ENCODE measurements around the gene SYCN. TPM values are rescaled to one million over a fixed set of nuclear protein-coding genes. Genes with fewer than 3 reads are reported as not detected.

The SYCN gene
- total RNA-seq, 6 donors from 2014 or later = 0.83 to 1.3 TPM; not detected in 4

DNA sequence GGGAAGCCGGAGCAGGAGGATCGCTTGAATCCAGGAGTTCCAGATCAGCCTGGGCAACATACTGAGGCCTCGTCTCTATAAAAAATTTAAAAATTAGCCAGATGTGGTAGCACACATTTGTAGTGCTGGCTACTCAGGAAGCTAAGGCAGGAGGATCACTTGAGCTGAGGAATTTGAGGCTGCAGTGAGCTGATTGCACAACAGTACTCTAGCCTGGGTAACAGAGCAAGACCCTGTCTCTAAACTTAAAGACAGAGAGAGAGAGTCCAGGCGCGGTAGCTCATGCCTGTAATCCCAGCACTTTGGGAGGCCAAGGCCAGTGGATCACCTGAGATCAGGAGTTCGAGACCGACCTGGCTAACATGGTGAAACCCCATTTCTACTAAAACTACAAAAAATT, 36.4 kb upstream of the SYCN start:
- Histone ChIP-seq H3K9me3 (no peaks in the 10 kb centered on the region), H3K4me1 (peaks cover 0 to 8% (median 7%) of the 10 kb centered on the region in 4 donors), H3K4me3 (no peak overlapping the region), H3K36me3 (no peaks in the 10 kb centered on the region), H3K27ac (no peak overlapping the region), H3K27me3 (no peaks in the 10 kb centered on the region)
- no peak for TF ChIP-seq POLR2A (IDR thresholded peaks at IDR 0.05)
- TF ChIP-seq, protein P1, sequence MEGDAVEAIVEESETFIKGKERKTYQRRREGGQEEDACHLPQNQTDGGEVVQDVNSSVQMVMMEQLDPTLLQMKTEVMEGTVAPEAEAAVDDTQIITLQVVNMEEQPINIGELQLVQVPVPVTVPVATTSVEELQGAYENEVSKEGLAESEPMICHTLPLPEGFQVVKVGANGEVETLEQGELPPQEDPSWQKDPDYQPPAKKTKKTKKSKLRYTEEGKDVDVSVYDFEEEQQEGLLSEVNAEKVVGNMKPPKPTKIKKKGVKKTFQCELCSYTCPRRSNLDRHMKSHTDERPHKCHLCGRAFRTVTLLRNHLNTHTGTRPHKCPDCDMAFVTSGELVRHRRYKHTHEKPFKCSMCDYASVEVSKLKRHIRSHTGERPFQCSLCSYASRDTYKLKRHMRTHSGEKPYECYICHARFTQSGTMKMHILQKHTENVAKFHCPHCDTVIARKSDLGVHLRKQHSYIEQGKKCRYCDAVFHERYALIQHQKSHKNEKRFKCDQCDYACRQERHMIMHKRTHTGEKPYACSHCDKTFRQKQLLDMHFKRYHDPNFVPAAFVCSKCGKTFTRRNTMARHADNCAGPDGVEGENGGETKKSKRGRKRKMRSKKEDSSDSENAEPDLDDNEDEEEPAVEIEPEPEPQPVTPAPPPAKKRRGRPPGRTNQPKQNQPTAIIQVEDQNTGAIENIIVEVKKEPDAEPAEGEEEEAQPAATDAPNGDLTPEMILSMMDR (IDR thresholded peaks at IDR 0.05) = no peak
- TF ChIP-seq POLR2AphosphoS5 (IDR thresholded peaks at IDR 0.05) = no peak
- no peak for TF ChIP-seq EP300 (IDR thresholded peaks at IDR 0.05)
- ATAC-seq (ENCODE audit: low FRiP score in 2 of 2) (no peak), DNase-seq (no peak)
- WGBS, 2 donors = 80 to 83% methylated on average over 7 of the region's 7 CpGs

DNA sequence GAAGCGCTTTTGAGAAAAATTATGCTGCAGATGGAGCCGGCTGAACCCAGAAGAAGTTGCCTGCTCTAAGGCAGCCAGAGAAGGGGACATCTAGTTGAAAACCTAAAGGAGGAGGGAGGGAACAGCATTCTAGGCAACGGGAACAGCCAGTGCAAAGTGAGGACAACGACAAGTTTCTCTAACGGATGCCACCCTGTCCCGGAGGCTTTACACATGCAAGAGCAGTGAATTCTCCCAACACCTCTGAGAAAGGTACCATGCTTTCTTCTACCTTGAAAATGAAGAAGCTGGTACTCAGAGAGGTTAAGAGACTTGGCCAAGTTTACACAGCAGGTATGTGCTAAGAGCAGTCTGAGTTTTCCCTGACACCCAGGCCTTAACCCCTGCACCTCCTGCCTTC, 34.9 kb upstream of the SYCN start:
- Histone ChIP-seq H3K4me3 (no peak overlapping the region), H3K9me3 (no peaks in the 10 kb centered on the region), H3K27me3 (no peaks in the 10 kb centered on the region), H3K36me3 (no peaks in the 10 kb centered on the region), H3K4me1 (peaks cover 0 to 8% (median 7%) of the 10 kb centered on the region in 4 donors), H3K27ac (no peak overlapping the region)
- 74 to 85% methylated on average over 6 of the region's 6 CpGs for WGBS, 2 donors
- DNase-seq = no peak
- no peak for ATAC-seq (ENCODE audit: low FRiP score in 2 of 2)
- no peak for TF ChIP-seq EP300 (IDR thresholded peaks at IDR 0.05)

DNA sequence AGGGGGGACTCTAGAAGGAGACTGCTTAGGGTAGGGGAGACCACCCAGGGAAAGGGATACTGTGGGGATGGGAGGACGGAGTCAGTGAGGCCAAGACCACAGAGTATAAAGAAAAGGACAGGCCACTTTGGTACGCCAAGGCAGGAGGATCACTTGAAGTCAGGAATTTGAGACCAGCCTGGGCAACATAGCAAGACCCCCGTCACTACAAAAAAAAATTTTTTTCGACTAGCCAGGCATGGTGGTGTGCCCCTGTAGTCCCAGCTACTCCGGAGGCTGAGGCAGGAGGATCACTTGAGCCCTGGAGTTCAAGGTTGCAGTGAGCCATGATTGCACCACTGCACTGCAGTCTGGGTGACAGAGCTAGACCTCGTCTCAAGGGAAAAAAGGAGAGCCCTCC, 34.1 kb upstream of the SYCN start:
- ATAC-seq (ENCODE audit: low FRiP score in 2 of 2) = no peak
- DNase-seq = no peak
- Histone ChIP-seq H3K4me3 (no peak overlapping the region), H3K9me3 (no peaks in the 10 kb centered on the region), H3K27ac (peak overlapping the region in 1 of 4 donors; percentile 2), H3K4me1 (peaks cover 0 to 8% (median 7%) of the 10 kb centered on the region in 4 donors), H3K27me3 (no peaks in the 10 kb centered on the region), H3K36me3 (no peaks in the 10 kb centered on the region)
- WGBS, 2 donors = 86 to 90% methylated on average over 5 to 6 of the region's 6 CpGs
- no peak for TF ChIP-seq POLR2AphosphoS5 (IDR thresholded peaks at IDR 0.05)
- TF ChIP-seq, protein P1 (IDR thresholded peaks at IDR 0.05) = no peak

DNA sequence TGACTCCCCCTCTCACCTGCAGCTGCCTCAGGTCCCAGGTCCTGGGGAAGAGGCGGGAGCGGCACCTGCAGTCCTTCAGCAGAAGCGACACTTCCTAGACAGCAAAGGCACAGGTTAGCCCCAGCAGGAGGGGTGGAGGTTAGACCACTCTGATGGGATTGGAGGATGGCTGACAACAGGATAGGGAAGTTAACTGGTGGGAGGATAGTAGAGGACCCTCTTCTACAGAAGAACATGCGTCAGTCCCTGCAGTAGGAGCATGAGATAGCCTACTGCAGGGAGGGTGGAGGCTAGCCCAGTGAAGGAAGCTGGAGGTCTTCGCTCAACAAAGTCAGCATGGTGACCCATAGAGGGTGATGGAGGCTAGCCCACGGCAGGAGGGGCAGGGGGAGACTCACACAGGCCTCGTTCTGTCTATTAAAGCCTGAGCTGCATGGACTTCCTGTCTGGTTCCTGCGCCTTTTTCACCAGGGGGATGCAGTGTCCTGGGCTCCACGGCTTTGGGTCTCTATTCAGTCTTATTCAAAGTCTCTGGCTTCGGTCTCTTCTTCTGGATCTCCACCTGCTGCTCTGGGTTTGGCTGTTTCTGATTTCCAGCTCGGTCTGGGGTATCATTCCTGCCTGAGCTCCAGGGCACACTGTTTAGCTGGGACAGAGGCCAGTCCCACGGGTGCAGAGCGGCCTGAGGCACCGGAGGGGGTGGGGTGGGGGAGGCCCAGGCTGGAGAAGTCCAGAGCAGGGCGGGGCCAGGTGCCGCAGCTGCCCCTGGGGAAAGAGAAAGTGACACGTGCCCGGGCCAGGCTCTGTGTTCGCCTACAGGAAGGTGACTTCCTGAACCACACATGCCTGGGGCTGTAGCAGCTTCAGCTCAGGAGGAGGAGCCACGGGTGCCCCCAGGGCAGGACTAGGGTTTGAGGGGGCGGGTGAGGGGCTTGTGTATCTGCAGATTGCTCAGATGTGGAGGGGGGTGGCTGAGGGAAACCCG, 33.4 kb upstream of the SYCN start:
- peak; percentile 62 to 85 for ATAC-seq (ENCODE audit: low FRiP score in 2 of 2)
- WGBS, 2 donors = 27 to 40% methylated on average over 19 to 20 of the region's 22 CpGs

DNA sequence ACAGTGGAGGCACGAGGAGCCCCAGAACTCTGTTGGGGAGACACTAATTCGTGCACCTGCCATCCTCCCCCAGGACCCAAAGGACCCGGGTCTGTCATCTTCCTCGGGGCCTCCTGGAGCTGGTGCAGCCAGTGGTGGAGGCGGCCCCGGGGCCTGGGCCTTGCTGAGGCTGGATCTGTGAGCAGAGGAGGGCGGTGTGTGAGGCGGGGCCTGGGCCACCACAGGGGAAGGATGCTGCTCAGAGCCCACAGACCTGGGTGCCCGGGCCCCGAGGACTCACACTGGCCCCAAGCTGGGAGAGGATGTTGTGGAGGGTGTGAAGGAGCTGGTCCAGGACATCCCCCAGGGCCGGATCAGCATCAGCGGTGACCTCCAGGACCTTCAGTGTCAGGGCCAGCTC, 32.5 kb upstream of the SYCN start:
- H3K9me3 ChIP-seq = no peaks in the 10 kb centered on the region
- 62 to 73% methylated on average over 7 to 12 of the region's 12 CpGs for WGBS, 2 donors
- ATAC-seq (ENCODE audit: low FRiP score in 2 of 2) (peak in 1 of 2 donors; percentile 46), DNase-seq (peak in 1 of 2 donors; percentile 73)
- no peak overlapping the region for H3K4me3 ChIP-seq
- no peak overlapping the region for H3K27ac ChIP-seq
- H3K4me1 ChIP-seq = peaks cover 0 to 8% (median 7%) of the 10 kb centered on the region in 4 donors
- no peak for TF ChIP-seq EP300 (IDR thresholded peaks at IDR 0.05)
- TF ChIP-seq, protein P1 (IDR thresholded peaks at IDR 0.05) = no peak
- TF ChIP-seq POLR2AphosphoS5 (IDR thresholded peaks at IDR 0.05) = no peak
- no peak for TF ChIP-seq POLR2A (IDR thresholded peaks at IDR 0.05)
- no peaks in the 10 kb centered on the region for H3K36me3 ChIP-seq
- no peaks in the 10 kb centered on the region for H3K27me3 ChIP-seq

More for the DNA sequence above, 33.4 kb upstream of the SYCN start:
- Histone ChIP-seq H3K27ac (peak overlapping the region in 1 of 4 donors; percentile 2), H3K4me1 (peaks cover 0 to 8% (median 7%) of the 10 kb centered on the region in 4 donors), H3K36me3 (no peaks in the 10 kb centered on the region), H3K4me3 (peak overlapping the region in 1 of 4 donors; percentile 3), H3K27me3 (no peaks in the 10 kb centered on the region), H3K9me3 (no peaks in the 10 kb centered on the region)
- peak; percentile 89 to 90 for DNase-seq
- no peak for TF ChIP-seq POLR2A (IDR thresholded peaks at IDR 0.05)
- TF ChIP-seq POLR2AphosphoS5 (IDR thresholded peaks at IDR 0.05) = no peak
- TF ChIP-seq EP300 (IDR thresholded peaks at IDR 0.05) = no peak
- TF ChIP-seq, protein P1 (IDR thresholded peaks at IDR 0.05) = no peak

Measured in upper lobe of left lung (tissue), 6 donors.